ENCODE results near the gene FAM13A. TPM values are rescaled to one million over a fixed set of nuclear protein-coding genes. Genes with fewer than 3 reads are reported as not detected.
A peak's percentile ranks its signal among the peaks of the same experiment; 100 is the strongest.

The FAM13A gene
- total and polyA plus RNA-seq, 2 donors (not counting 1 experiment from before 2014, with no cell fraction given), result 0.51 to 2.1 TPM

DNA sequence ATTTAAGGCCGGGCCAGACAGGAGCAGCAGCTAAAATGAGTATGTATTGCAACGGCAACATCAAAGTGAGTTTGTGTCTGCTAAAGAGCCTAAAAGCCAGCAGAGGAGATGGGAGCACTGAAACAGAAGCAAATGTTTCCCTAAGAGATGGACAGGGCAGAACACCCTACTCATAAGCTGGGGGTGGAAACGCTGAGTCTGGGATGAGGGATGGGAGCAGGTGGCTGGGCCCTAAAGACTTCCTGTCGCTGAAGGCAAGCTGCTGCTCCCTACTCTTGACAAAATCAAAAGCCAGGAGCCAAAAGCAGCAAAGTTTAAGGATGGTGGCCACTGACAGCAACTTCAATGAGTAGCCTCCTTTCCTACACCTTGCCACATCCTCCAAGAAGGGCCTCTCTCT, 318.8 kb downstream of the FAM13A start:
- no peak for ATAC-seq (ENCODE audit: low read depth)
- H3K4me2 ChIP-seq (replicated peaks; ENCODE audit: low read depth, low read length, poor library complexity, severe bottlenecking), result peak overlapping the region; percentile 76
- H3K27me3 Mint-ChIP-seq, result peaks cover 19% of the 10 kb centered on the region
- H3K9ac ChIP-seq (ENCODE audit: low read length), result peak overlapping the region; percentile 58
- no peaks in the 10 kb centered on the region for H3K9me3 Mint-ChIP-seq (ENCODE audit: insufficient read depth)
- no peaks in the 10 kb centered on the region for H4K20me1 ChIP-seq (ENCODE audit: control insufficient read depth, insufficient read depth, low read length, poor library complexity, severe bottlenecking)
- no peaks in the 10 kb centered on the region for H3K36me3 ChIP-seq (replicated peaks in 1 of 2; ENCODE audit: control extremely low read depth in 1 of 2, control insufficient read depth in 1 of 2, extremely low read depth in 1 of 2, insufficient read depth in 2 of 2, low read length in 1 of 2)
- ChIA-PET CTCF (no interaction called here), POLR2A (no interaction called here)
- TF ChIP-seq, protein P1, sequence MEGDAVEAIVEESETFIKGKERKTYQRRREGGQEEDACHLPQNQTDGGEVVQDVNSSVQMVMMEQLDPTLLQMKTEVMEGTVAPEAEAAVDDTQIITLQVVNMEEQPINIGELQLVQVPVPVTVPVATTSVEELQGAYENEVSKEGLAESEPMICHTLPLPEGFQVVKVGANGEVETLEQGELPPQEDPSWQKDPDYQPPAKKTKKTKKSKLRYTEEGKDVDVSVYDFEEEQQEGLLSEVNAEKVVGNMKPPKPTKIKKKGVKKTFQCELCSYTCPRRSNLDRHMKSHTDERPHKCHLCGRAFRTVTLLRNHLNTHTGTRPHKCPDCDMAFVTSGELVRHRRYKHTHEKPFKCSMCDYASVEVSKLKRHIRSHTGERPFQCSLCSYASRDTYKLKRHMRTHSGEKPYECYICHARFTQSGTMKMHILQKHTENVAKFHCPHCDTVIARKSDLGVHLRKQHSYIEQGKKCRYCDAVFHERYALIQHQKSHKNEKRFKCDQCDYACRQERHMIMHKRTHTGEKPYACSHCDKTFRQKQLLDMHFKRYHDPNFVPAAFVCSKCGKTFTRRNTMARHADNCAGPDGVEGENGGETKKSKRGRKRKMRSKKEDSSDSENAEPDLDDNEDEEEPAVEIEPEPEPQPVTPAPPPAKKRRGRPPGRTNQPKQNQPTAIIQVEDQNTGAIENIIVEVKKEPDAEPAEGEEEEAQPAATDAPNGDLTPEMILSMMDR (IDR thresholded peaks at IDR 0.05), result no peak
- H3K9me3 ChIP-seq (ENCODE audit: control extremely low read depth in 1 of 3, control insufficient read depth in 2 of 3, insufficient read depth in 1 of 3, low read length in 2 of 3), result no peaks in the 10 kb centered on the region
- H3K27ac ChIP-seq (ENCODE audit: low read length in 2 of 2), result no peak overlapping the region
- DNase-seq, result no peak
- WGBS (ENCODE audit: insufficient coverage), result 69% methylated on average over 2 of the region's 4 CpGs
- no peaks in the 10 kb centered on the region for H3K79me2 ChIP-seq (ENCODE audit: control insufficient read depth, insufficient read depth, low read length)
- peak overlapping the region; percentile 83 for H3K4me3 Mint-ChIP-seq
- H2AFZ ChIP-seq (ENCODE audit: insufficient read depth, low read depth, low read length, poor library complexity, severe bottlenecking), result no peak overlapping the region
- H3K4me1 Mint-ChIP-seq, result peaks cover 18% of the 10 kb centered on the region
- intact Hi-C loops (cut with micrococcal nuclease), result no loop called here
- peaks cover 16% of the 10 kb centered on the region in 2 donors for H3K4me1 ChIP-seq (ENCODE audit: control insufficient read depth in 2 of 2, insufficient read depth in 2 of 2, low read length in 2 of 2)
- no peak overlapping the region for H3K27ac Mint-ChIP-seq
- H3K27me3 ChIP-seq (replicated peaks in 1 of 4; ENCODE audit: control extremely low read depth in 1 of 4, control insufficient read depth in 3 of 4, insufficient read depth in 4 of 4, low read length in 3 of 4), result no peaks in the 10 kb centered on the region
- H3K4me3 ChIP-seq (ENCODE audit: control extremely low read depth in 1 of 5, extremely low read depth in 1 of 5, insufficient read depth in 1 of 5, low read depth in 2 of 5, low read length in 4 of 5), result no peak overlapping the region

DNA sequence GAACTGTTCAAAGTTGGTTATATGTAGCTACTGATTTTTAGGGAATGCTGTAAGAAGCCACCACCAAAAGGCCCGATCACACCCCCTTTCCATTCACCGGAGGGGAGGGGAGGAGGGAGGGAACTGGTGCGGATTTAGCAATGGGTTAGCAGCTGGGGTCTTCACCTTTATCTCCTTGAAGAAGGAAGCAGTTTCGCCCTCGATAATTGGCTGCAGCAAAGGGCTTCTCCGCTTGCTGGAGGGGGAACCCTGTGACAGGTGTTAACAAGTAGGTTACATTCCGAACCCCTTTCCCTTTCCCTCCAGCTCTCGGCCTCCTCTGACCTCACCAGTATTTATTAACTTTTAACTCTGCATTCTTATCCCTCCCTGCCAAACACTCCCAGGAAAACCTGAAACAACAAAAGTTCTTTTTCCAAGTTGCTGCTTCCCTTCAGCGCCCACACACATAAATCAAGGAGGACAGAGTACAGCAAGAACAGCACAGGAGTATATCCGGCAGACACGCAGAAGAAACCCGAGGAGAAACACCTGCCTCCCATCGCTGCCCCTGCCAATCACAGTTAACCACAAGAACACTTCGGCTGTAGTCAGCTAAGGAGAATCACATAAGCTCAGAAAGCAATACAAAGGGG, 319.6 kb downstream of the FAM13A start:
- POLR2A ChIA-PET, result no interaction called here
- H3K9me3 ChIP-seq (ENCODE audit: control extremely low read depth in 1 of 3, control insufficient read depth in 2 of 3, insufficient read depth in 1 of 3, low read length in 2 of 3), result no peaks in the 10 kb centered on the region
- CTCF ChIA-PET, result interaction anchor here (1.6 kb wide), 1 partner anchor 16 kb away, joined by 3 read pairs; no protein-coding TSS in a partner anchor
- Mint-ChIP-seq H3K4me1 (peaks cover 18% of the 10 kb centered on the region), H3K9me3 (ENCODE audit: insufficient read depth) (no peaks in the 10 kb centered on the region), H3K4me3 (peak overlapping the region; percentile 83), H3K27ac (no peak overlapping the region), H3K27me3 (peaks cover 16% of the 10 kb centered on the region)
- H3K4me2 ChIP-seq (replicated peaks; ENCODE audit: low read depth, low read length, poor library complexity, severe bottlenecking), result peak overlapping the region; percentile 76
- peak; percentile 63 for ATAC-seq (ENCODE audit: low read depth)
- no peaks in the 10 kb centered on the region for H3K36me3 ChIP-seq (replicated peaks in 1 of 2; ENCODE audit: control extremely low read depth in 1 of 2, control insufficient read depth in 1 of 2, extremely low read depth in 1 of 2, insufficient read depth in 2 of 2, low read length in 1 of 2)
- H3K9ac ChIP-seq (ENCODE audit: low read length), result peak overlapping the region; percentile 58
- H3K79me2 ChIP-seq (ENCODE audit: control insufficient read depth, insufficient read depth, low read length), result no peaks in the 10 kb centered on the region
- WGBS (ENCODE audit: insufficient coverage), result 7% methylated on average over 8 of the region's 14 CpGs
- no peaks in the 10 kb centered on the region for H4K20me1 ChIP-seq (ENCODE audit: control insufficient read depth, insufficient read depth, low read length, poor library complexity, severe bottlenecking)
- H2AFZ ChIP-seq (ENCODE audit: insufficient read depth, low read depth, low read length, poor library complexity, severe bottlenecking), result peak overlapping the region; percentile 37
- peak; percentile 60 for DNase-seq
- H3K27me3 ChIP-seq (replicated peaks in 1 of 4; ENCODE audit: control extremely low read depth in 1 of 4, control insufficient read depth in 3 of 4, insufficient read depth in 4 of 4, low read length in 3 of 4), result no peaks in the 10 kb centered on the region
- peak overlapping the region in 3 of 5 experiments; percentile 29 to 54 (median 39) for H3K4me3 ChIP-seq (ENCODE audit: control extremely low read depth in 1 of 5, extremely low read depth in 1 of 5, insufficient read depth in 1 of 5, low read depth in 2 of 5, low read length in 4 of 5)
- TF ChIP-seq EZH2 (IDR thresholded peaks at IDR 0.05; ENCODE audit: borderline replicate concordance, insufficient read depth, low read depth, low read length, poor library complexity, severe bottlenecking), result no peak
- TF ChIP-seq, protein P1 (IDR thresholded peaks at IDR 0.05), result no peak
- H3K27ac ChIP-seq (ENCODE audit: low read length in 2 of 2), result no peak overlapping the region
- peaks cover 16% of the 10 kb centered on the region in 2 donors for H3K4me1 ChIP-seq (ENCODE audit: control insufficient read depth in 2 of 2, insufficient read depth in 2 of 2, low read length in 2 of 2)
- intact Hi-C loops (cut with micrococcal nuclease), result no loop called here
